HG02970 (cell line): Measurements from ENCODE around the gene RNF8.

Experiments used
- ATAC-seq: cut with Tn5 transposase; IDR thresholded peaks from one replicate; pipeline ENCODE4 v1.9.1; 2021; ENCODE audit warnings: mild to moderate bottlenecking, moderate library complexity, moderate number of reproducible peaks; ENCODE audit not compliant: unreplicated experiment, low FRiP score

Gene RNF8

GRCh38 chr6:37354526-37355384, 972 bp downstream of the RNF8 start:
- ATAC-seq: no peak

DNA sequence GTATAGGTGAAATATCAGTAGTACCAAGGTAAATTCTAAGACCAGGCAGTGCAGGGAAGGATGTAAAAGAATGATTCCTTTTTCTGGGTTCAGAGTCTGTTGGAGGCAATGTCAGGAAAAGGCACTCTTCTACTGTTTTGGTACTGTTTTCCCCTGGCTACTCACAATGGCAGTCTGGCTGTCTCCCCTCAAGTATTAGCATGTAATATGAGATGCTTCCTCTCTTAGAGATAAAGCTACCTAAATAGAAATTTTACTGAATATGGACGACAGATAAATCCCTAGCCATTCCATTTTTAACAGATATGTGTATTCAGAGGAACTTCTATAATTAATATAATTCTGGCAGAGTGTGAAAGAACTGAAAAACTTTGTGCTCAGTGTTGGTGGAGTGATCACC, 3.5 kb downstream of the RNF8 start:
- ATAC-seq: no peak

DNA sequence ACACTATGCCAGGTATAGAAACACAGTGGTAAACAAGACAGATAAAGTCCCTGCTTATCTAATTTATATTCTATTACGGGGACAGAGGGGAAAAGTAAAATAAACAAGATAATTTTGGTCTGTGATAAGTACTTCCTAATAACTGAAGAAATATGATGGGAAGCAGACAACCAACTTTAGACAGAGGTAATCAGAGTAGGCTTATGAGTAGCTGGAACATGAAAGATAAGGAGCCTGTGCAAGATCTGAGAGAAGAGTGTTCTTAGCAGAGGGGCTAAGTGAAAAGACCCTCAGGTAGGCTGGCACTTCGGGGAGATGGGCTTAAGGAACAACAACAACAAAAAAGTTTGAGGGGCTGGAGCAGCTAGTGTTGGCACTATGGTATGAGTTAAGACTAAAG, 4.1 kb downstream of the RNF8 start:
- no peak for ATAC-seq

DNA sequence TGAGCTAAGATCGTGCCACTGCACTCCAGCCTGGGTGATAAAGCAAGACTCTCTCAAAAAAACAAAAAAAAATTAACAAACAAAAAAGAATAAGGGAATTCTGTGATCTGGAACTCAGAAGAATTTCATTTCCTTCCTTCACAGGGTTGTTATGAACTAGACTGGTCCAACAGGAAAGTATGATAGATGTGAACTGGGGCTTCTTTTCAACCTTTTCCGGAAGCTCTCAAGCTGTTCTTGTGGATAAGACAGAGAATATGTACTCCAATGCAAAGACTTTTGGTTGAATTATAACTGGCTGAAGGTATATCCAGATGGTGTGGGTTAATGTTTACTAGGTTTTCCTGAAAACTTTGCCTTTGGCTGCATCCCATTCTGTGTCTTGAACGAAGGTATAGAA, 5.3 kb downstream of the RNF8 start:
- ATAC-seq: no peak

- no peak for ATAC-seq
These were observed 8.5 kb downstream of the RNF8 start for GRCh38 chr6:37362101-37362828.

DNA sequence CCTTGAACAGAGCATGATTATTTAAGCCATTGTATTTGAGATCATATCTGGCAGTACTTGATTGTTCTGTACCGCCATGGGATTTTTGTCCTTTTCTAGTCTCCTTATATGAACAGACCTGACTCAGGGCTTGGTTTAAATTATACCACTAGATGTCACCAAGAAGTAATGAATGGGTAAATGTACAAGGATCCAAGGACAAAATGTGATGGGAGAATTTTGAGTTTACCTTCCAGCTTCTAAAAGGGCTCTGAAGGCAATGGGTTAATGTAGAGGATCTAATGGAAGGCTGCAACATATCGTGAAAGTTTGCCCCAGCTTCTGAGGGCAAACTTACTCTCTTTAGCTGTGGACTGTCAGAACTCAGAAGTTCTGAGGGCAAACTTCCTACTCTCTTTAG, 12.0 kb downstream of the RNF8 start:
- no peak for ATAC-seq

DNA sequence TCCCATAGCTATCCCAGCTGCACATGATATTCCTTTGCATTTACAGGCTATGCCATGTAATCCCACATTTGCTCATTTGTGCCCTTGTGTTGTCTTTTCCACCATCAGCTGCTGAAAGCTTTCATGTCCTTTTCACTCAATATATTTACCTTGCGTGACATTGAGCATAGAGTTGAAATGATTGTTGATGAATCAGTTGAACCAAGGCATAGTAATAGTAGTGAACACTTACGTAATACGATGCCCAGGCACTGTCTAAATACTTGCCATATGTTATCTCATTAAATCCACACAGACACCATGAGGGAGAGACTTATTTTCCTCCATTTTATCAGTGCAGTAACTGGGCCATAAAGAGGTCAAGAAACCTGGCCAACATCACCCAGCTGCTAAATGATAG, 13.1 kb downstream of the RNF8 start:
- ATAC-seq: no peak

- no peak for ATAC-seq
These were observed 15.2 kb downstream of the RNF8 start for GRCh38 chr6:37368961-37369320.

DNA sequence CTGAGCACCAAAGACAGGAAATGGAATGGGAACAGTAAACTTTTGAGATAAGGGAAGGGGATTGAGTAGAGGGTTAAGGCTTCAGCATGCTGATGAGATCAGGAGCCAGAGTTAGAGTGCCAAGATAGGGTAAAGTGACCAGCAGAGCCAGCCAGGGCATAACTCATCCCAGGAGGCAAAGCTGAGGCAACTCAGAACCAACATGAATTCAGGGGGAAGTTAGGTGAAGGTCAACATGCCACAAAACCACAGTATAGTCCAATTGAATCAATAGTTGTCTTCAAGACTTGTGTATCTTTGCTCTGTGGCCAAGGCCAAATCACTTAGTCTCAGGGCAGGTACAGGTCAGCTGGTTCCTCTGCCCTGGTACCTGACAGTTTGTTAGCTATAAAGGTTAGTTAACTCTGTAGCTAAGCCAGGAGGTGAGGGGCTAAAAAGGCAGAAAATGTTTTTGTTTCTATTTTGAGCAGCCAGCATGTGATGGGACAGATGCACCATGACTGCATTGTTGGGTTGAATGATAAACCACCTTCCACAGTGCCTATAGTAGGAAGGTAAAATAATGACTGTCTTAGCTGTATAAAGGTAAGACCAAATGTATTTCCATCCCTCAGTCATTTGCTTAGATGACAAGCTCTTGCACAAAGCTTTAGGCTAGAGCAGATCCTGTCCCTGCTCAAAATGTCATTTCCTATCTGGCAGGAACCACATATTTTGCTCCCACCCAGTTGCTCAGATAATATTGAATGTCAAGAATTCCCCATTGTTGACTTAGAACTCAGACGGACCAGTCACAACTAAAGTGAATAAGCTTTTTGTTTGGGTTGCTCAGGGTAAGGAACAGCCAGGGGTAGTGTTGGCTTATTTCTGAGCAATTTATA, 15.8 kb downstream of the RNF8 start:
- ATAC-seq: no peak

DNA sequence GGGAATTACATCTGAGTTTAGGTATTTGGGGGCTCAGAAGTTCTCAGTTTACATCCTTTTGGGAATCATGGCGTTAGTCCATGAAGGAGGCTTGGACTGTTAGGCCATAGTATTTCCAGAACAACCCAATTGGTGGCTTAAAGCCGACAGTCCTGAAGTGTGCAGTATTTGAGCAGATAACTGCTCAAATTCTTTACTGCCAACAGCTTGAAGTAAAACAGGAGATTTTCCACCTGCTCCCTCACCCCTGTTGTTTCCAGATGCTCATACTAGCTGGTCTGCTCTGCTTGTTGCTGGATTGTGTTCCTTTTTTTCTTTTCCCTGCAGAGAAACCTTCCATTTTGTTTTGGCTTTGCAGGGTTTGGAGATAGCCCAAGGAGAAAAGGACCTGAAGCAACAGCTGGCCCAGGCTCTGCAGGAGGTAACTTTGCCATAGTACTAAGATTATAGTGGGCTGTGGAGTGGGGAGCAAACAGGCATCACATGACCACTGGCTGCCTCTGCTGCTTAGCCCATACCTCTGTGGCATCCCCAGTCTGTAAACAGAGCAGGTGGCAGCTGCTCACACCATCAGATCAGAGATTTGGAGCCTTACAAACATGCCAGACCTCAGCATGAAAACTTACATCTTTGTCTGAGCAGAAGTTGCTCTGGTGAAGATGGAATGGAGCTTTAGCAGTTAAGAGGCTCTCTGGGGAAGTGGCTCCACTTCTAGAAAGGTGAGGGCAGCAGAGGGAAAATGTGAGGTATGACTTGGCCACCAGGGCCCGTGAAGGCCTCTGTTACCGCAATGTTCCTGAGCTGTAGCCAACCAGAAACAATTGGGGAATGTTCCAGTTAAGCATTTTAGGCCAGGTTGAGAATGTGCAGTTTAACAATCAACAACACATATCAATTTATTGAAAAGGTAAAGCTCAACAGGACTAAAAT, 17.6 kb downstream of the RNF8 start:
- no peak for ATAC-seq

- no peak for ATAC-seq
These were observed 18.3 kb downstream of the RNF8 start for GRCh38 chr6:37372116-37372515.

GRCh38 chr6:37373822-37374471, 20.2 kb downstream of the RNF8 start:
- no peak for ATAC-seq

DNA sequence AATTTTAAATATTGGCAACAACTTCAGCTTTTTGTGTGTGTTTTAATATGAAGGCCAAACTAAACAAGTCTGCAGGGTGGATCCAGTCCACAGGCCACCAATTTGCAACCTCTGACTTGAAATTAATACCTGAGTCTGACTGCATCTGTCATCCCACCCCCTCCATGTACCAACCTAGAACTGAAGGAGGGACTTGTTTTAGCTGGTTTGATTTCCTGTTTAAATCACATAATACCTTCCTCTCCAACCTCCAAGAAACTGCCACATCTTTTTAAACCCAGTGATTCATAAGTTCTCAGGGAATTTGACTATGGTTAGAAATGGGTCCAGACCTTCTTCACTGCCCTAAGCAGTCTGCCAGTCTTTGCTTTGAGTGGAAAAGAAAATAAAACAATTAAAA, 21.6 kb downstream of the RNF8 start:
- ATAC-seq: no peak

GRCh38 chr6:37376078-37376743, 22.4 kb downstream of the RNF8 start:
- no peak for ATAC-seq

DNA sequence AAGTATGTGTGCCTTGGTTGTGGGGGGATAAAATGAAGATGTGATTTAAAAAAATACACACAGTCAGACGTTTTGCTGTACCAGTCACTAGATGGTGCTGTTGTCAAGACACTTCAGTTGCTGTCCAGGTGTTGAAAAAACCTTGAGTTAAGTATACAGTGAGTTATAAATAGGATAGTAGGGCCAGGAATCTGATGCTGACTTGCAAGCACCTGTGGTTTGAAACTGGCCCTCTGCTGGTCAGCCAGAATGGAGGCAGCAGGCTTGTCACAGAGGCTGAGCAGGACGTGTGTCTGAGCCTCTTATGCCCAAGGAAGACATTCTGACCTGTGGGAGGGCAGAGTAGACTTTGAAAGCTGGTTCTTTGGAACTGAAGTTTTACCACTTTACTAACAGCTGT, 27.8 kb downstream of the RNF8 start:
- ATAC-seq: no peak

DNA sequence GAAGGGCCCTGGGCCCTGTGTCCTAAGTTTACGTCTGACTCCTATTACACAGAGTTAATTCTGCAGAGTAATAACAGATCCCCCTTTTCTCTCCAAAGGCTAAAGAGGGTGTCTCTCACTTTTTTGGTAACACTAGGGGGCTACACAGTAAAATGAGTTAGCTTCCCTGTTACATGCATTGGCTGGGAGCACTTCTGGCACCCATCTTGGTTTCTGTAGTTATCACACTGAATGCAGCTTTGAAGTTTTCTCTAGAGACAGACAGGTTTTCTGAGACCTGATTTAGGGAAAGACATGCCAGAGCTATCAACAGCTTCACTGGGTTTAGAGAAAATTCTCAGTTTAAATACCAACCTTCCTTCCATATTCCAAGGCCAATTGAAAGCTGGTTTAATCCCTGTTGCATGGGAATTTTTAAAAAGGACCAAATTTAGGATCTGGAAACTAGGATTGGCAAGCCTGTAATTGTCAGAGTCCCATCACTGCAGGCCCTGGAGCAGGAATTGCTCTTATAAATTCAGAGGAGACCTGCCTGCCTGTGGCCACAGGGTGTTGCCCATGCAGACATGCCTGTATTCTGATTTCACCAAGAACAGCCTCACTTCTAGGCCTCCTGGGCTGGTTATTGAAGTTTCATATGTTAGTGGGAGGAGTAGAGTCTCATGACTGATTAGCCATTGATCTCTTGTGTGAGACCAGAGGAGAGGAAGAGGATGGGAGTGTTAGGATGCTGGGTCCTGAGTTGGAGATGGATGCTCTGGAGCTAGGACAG, 29.4 kb downstream of the RNF8 start:
- ATAC-seq: no peak

GRCh38 chr6:37388578-37388977, 34.8 kb downstream of the RNF8 start:
- ATAC-seq: no peak

DNA sequence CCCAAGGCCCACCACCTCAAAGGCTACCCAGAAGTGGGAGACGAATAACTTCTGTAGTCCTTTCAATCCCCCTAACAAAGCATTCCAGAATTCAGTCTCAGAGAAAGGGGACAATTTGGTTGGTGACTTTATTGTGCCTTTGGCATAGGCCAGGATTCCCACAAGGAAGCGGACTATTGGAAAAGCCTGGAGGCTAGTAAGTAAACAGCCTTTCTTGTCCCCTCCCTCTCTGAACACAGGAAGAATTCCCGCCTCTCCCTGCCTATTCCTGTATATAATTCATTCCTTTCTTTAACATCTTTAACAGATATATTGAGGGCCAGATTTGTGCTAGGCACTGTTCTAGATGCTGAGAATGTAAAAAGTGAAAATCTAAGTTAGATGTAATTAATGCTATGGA, 36.1 kb downstream of the RNF8 start:
- ATAC-seq: no peak
